Glutamatergic neuron (in vitro differentiated cells): ENCODE results near the gene PI4K2B. TPM values are rescaled to one million over a fixed set of nuclear protein-coding genes. Genes with fewer than 3 reads are reported as not detected.

Source experiments
- DNase-seq: peaks from one replicate; pipeline ENCODE4 v3.0.0; 2022
- H3K27ac Mint-ChIP-seq: one replicate; pipeline ENCODE4 v1.8.0; 2020; ENCODE audit warnings: mild to moderate bottlenecking, mixed read lengths, inconsistent platforms; ENCODE audit not compliant: unreplicated experiment
- H3K27me3 Mint-ChIP-seq: one replicate; pipeline ENCODE4 v1.8.0; 2020; ENCODE audit warnings: mild to moderate bottlenecking, moderate library complexity, mixed read lengths, inconsistent platforms; ENCODE audit not compliant: unreplicated experiment
- H3K36me3 Mint-ChIP-seq: one replicate; pipeline ENCODE4 v1.8.0; 2020; ENCODE audit warnings: mild to moderate bottlenecking, mixed read lengths, inconsistent platforms; ENCODE audit not compliant: unreplicated experiment
- H3K4me1 Mint-ChIP-seq: one replicate; pipeline ENCODE4 v1.8.0; 2020; ENCODE audit warnings: mild to moderate bottlenecking, low read depth, mixed read lengths, inconsistent platforms; ENCODE audit not compliant: unreplicated experiment
- H3K4me3 Mint-ChIP-seq: one replicate; pipeline ENCODE4 v1.8.0; 2020; ENCODE audit warnings: mild to moderate bottlenecking, mixed read lengths, inconsistent platforms; ENCODE audit not compliant: unreplicated experiment
- H3K9me3 Mint-ChIP-seq: one replicate; pipeline ENCODE4 v1.8.0; 2020; ENCODE audit warnings: mild to moderate bottlenecking, moderate library complexity, mixed read lengths, inconsistent platforms; ENCODE audit not compliant: unreplicated experiment
- CTCF ChIP-seq: fragments of 200-600 bp; sonication (generic); IDR thresholded peaks from one replicate; pipeline ENCODE4 v1.5.0; 2021; ENCODE audit not compliant: partially characterized antibody, unreplicated experiment
- total RNA-seq: library from RNA; stranded (reverse); fragmentation: NEBNext Ultra II Directional; extraction: Animal tissue kit (Norgen Biotek cat#: 25700); gene quantifications from one replicate; pipeline ENCODE4 v1.2.1, GENCODE V29; 2021; ENCODE audit not compliant: unreplicated experiment

PI4K2B gene
- total RNA-seq, 1 donor from 2014 or later: 2.9 TPM

GRCh38 chr4:25301471-25301870 lies 67.6 kb downstream of the PI4K2B start:
- no peaks in the 10 kb centered on the region for H3K36me3 Mint-ChIP-seq
- H3K9me3 Mint-ChIP-seq: no peaks in the 10 kb centered on the region
- no peak for TF ChIP-seq CTCF
- no peak overlapping the region for H3K4me3 Mint-ChIP-seq
- no peak for DNase-seq
- H3K27me3 Mint-ChIP-seq: no peaks in the 10 kb centered on the region
- H3K27ac Mint-ChIP-seq: no peak overlapping the region
- H3K4me1 Mint-ChIP-seq: no peaks in the 10 kb centered on the region

- no peak for TF ChIP-seq CTCF
- Mint-ChIP-seq H3K36me3 (no peaks in the 10 kb centered on the region), H3K4me1 (no peaks in the 10 kb centered on the region), H3K9me3 (peaks cover 2% of the 10 kb centered on the region), H3K27ac (no peak overlapping the region), H3K27me3 (no peaks in the 10 kb centered on the region), H3K4me3 (no peak overlapping the region)
- DNase-seq: no peak
Measured at GRCh38 chr4:25302626-25303025, 68.8 kb downstream of the PI4K2B start.

- Mint-ChIP-seq H3K9me3 (peaks cover 2% of the 10 kb centered on the region), H3K4me3 (no peak overlapping the region), H3K27me3 (peaks cover 2% of the 10 kb centered on the region), H3K27ac (no peak overlapping the region), H3K4me1 (no peaks in the 10 kb centered on the region), H3K36me3 (no peaks in the 10 kb centered on the region)
- no peak for TF ChIP-seq CTCF
- no peak for DNase-seq
Measured at GRCh38 chr4:25303578-25303977, 69.7 kb downstream of the PI4K2B start.

- DNase-seq: no peak
- no peak for TF ChIP-seq CTCF
- Mint-ChIP-seq H3K27ac (no peak overlapping the region), H3K4me3 (no peak overlapping the region), H3K36me3 (no peaks in the 10 kb centered on the region), H3K9me3 (peaks cover 2% of the 10 kb centered on the region), H3K27me3 (peaks cover 2% of the 10 kb centered on the region), H3K4me1 (peaks cover 2% of the 10 kb centered on the region)
Measured at GRCh38 chr4:25306518-25307057, 72.8 kb downstream of the PI4K2B start.

GRCh38 chr4:25307596-25307995 lies 73.8 kb downstream of the PI4K2B start:
- Mint-ChIP-seq H3K36me3 (no peaks in the 10 kb centered on the region), H3K27me3 (peaks cover 2% of the 10 kb centered on the region), H3K4me3 (no peak overlapping the region), H3K4me1 (peaks cover 2% of the 10 kb centered on the region), H3K9me3 (peaks cover 2% of the 10 kb centered on the region), H3K27ac (no peak overlapping the region)
- TF ChIP-seq CTCF: no peak
- no peak for DNase-seq
